HG03039 (cell line): ENCODE measurements around the gene HSF5.

Experiments
- ATAC-seq: cut with Tn5 transposase; IDR thresholded peaks from one replicate; pipeline ENCODE4 v1.9.1; 2021; ENCODE audit warnings: mild to moderate bottlenecking, moderate library complexity; ENCODE audit not compliant: unreplicated experiment

Gene HSF5

GRCh38 chr17:58487589-58488427 is at the start of gene HSF5:
TSS of gene HSF5 (minus strand) at chr17:58488408. CDS start at chr17:58488274, 134 bp downstream.
- no peak for ATAC-seq

DNA sequence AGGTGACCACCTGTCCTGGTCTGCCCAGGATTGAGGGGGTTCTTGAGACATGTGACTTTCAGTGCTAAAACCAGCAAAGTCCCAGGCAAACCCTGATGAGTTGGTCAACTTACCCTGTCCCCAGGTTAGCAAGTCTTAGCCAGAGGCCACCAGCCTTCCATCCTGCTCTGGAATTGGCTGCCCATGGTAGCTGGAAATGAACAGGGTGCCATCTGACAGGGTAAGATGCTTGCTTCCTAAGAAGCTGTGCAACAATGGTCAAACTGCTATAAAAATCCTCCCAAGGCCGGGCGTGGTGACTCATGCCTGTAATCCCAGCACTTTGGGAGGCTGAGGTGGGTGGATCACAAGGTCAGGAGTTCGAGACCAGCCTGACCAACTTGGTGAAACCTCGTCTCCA is 49.1 kb upstream of the HSF5 start:
- ATAC-seq, result no peak

GRCh38 chr17:58536542-58536941 is 48.3 kb upstream of the HSF5 start:
- ATAC-seq, result no peak

- ATAC-seq, result no peak
Observed at GRCh38 chr17:58535431-58535830, 47.2 kb upstream of the HSF5 start.

DNA sequence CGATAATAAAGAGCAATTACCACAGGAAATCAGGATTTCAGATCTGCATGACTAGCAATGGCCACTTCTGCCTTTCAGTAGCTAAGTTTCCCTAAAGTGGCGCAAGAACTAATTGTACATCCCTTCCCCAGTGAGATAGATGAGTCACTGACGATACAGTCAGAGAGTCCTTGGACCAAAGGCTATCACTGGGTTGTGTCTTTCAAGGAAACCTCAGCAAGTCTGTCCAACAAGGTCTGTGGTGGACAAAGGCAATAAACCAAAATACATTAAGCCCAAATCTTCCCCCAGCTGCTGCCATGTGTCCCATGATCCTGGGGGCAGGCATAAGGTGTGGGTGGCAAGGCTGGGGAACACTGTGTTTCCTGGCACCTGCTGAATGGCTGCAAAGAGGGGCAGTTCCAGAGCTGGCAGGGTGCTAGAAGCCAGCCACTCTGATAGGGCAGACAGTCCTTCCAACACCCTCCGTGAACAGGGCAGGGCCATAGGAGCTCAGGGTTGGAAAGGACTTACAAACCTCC is 46.8 kb upstream of the HSF5 start:
- ATAC-seq, result no peak

- no peak for ATAC-seq
Observed at GRCh38 chr17:58534331-58534730, 46.1 kb upstream of the HSF5 start.

GRCh38 chr17:58533616-58534188 is 45.5 kb upstream of the HSF5 start:
- no peak for ATAC-seq

DNA sequence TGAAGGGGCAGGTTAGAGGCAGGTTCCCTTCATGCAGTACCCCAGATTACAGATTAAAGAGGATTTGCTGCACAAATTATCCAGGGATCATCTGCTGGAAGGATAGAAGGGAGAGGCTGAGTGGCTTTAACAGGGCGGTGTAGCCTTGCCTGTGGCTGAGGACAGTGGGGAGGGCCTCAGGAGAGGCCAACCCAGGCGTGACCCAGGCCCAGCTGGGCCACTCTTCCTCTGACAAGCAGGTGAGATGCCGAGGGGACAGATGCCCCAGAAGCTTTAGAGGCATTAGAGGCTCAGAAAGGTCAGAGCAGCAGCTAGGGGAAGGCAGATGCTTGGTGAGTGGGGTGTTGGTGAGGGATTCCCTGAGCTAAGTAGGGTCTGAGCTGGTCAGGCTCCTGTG is 44.3 kb upstream of the HSF5 start:
- no peak for ATAC-seq

DNA sequence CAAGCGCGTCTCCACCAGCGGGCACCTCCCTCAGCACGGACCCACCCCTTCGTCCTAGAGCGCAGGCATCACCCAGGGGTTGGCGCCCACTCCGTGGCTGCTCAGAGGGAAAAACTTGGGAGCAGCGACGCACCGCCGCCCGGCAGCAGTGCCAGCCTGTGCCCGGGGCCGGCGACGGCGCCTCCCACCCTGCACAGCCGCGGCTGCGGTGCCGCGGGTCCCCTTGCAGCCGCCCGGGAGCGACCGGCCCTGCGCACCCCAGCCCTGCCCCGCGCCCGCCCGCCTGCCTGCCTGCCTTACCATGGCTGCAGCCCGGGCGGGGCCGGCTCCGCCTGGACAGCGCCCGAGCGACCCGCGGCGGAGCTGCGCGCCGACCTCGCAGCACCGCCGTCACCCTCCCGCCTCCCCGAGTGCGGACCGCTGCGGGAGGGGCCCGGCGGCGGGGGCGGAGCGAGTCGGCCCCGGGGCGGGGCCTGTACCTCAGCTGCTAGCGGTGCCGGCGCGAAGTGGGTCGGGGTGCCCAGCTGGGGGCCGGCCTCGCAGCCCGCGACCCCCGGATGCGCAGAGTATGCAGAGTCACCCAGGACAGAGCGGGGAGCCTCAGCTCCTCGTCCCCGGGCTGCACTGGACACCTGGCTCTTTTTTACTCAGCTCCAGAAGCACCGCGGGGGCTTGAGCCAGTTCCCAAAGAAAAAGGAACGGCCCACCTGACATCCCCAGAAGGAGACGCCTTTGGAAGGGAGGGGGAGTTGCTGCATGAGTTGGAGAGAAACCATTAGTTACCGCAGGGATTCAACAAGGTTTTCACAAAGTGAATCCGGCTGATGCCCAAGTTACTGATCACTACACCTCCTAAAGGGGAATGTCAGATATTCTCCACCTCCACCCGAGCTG is 43.7 kb upstream of the HSF5 start:
- ATAC-seq, result peak; percentile 48

GRCh38 chr17:58531122-58531521 is 42.9 kb upstream of the HSF5 start:
- ATAC-seq, result no peak

DNA sequence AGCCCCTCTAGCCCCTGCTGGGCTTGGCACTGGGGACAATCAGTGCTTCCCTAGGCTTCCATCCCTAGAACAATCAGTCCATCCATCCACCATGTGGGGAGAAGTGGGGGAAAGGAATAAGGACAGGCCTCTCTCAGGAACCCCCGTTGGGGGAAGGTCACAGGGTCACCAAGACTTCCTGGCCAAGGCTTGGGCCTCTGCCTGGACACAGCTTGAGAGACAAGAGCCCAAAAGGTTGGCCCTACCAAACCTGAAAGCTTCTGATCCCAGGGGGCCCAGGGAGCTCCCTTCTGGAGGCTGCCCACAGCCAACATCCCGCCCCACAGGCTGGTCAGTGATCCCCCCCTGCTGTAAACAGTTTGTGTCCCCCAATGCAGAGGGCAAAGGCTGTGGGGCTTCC is 42.4 kb upstream of the HSF5 start:
- no peak for ATAC-seq

GRCh38 chr17:58529275-58529674 is 41.1 kb upstream of the HSF5 start:
- no peak for ATAC-seq

DNA sequence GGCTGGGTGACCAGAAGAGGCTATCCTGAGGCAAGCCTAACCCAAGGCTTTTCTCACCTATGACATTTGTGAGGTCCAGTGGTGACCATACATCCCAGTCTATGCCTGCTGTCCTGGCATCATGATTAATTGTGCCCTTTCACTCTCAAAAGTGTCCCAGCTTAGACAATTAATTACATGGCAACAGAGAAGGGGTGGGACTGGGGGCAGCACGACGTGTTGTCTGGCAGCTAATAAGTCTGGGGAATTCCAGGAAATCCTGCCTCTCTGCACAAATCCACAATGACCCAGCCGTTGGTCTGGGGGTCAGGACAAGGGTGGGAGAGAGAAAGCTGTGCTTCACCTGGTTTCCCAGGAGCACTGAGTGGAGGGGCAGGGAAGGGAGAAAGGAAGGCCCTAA is 40.2 kb upstream of the HSF5 start:
- no peak for ATAC-seq

- ATAC-seq, result no peak
Observed at GRCh38 chr17:58527949-58528348, 39.7 kb upstream of the HSF5 start.

GRCh38 chr17:58527306-58527705 is 39.1 kb upstream of the HSF5 start:
- no peak for ATAC-seq

GRCh38 chr17:58525239-58525638 is 37.0 kb upstream of the HSF5 start:
- ATAC-seq, result no peak

- no peak for ATAC-seq
Observed at GRCh38 chr17:58521680-58522079, 33.5 kb upstream of the HSF5 start.

DNA sequence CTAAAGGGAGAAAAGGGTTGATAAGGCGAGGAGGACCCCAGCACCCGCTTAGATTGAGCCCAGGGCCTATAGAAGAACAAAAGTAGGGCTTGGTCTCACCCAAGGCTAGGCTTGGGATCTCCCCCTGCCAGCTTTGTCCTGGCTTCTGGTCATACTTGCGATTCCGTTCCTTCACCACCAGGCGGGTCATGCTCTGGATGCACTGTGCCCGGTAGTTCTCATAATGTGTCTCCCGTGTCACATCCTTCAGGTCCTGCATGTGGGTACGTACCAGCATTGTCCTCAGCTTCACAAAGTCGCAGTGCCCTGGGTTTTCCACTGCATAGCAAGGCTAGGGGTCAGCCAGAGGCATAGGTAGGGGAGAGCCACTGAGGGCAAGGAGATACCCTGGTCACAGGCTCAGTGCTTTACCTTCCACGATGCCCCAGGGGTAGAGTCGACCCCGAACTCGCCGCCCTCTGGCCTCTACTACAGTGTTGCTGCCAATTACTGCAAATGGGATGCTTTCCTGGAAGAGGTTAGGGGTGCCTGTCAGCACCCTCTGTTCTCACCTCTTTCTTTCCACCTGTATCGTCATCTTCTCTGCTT is 32.7 kb upstream of the HSF5 start:
- ATAC-seq, result no peak

- peak; percentile 73 for ATAC-seq
Observed at GRCh38 chr17:58517928-58518609, 29.9 kb upstream of the HSF5 start.

- ATAC-seq, result no peak
Observed at GRCh38 chr17:58517378-58517927, 29.2 kb upstream of the HSF5 start.
